WI38 (cell line): ENCODE results near the gene SEC14L1.

ENCODE experiments used
- H3K4me3 ChIP-seq: 2 replicates; pipeline ENCODE4 v1.5.1; 2011; ENCODE audit warnings: low read depth, mild to moderate bottlenecking, control low read depth, low read length
- CTCF ChIP-seq: IDR thresholded peaks from 2 replicates; pipeline ENCODE4 v1.5.1; 2012; ENCODE audit warnings: low read depth, mild to moderate bottlenecking, control low read depth, low read length

Gene SEC14L1

DNA sequence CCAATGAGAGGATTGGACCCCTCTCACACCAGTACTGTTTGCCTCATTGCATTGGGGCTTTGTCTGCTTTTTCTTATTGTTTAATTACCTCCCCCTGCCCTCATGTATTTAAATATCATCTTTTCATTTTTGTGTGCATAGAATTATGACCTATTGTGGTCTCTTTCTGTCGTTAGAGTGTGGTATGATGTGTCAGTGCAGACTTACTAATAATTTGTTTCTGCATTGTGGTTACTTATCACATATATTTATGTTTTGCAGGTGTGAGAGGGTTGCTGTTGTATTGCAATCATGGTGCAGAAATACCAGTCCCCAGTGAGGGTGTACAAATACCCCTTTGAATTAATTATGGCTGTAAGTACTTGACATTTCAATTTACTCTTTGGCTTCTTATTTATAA, 2.5 kb downstream of the SEC14L1 start:
- no peak overlapping the region for H3K4me3 ChIP-seq

DNA sequence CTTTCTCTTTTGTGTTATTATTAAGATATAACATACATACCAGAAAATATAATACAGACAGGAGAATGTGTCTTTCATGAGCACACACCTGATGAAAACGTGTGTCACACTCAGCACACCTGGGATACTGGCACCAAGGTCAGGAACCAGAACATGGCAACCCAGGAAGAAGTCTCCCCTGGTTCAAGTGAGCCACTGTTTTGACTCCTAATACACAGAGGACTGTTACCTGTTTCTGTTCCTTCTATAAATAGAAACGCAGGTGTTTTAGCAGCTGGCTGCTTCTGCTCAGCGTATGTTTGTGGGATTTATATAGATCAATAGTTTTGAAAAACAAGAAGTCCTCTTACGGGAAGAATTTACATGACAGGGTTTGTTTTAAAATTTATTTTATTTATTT, 3.5 kb downstream of the SEC14L1 start:
- TF ChIP-seq CTCF: no peak
- no peak overlapping the region for H3K4me3 ChIP-seq

More for the DNA sequence above, 2.5 kb downstream of the SEC14L1 start:
- no peak for TF ChIP-seq CTCF

DNA sequence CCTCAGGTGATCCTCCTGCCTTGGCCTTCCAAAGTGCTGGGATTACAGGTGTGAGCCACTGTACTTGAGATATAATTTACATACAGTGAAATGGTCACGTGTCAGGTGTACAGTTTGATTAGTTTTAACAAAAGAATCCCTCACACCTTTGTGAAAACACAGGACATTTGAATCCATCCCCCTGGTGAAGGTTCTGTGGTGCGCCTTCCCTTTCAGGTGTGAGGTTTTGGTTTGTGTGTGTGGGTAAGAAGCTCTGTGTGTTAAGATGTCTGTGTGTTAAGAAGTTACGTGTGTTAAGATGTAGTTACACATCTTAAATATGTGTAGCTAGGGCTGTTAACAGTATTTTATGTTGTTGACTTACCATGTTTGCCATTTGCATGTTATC, 4.4 kb downstream of the SEC14L1 start:
- H3K4me3 ChIP-seq: no peak overlapping the region
- TF ChIP-seq CTCF: no peak

DNA sequence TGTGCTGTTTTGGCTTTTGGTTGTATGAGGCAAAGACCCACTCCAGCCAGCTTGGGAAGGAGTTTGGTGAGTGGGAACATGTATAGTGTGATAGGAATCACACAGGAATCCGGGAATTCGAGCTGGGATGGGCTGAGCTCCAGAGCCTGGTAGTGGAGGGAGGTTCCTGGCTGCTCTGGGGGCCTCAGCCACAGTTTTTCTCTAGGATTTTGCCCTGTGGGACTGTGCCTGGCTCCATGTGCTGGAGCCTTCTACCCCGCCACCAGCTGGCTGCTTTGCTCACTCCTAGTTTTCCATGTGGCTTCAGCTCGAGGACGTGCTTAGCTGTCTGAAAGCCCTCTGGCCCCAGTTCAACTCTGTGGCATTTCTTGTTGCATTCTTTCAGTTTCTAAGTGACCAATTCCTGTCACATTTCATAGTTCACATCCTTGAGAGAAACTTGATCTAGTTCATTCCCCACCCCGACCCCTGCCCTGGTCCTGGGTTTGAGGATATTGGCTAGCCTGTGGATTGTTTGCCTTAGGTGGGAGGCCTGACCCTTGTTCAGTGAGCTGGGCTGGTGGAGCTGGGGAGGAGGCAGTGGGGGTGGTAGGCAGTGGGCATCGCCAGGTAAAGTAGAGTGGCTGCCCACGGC, 5.0 kb downstream of the SEC14L1 start:
- peak; percentile 9; the same call in 1 of the 2 replicates for TF ChIP-seq CTCF
- H3K4me3 ChIP-seq: no peak overlapping the region

- H3K4me3 ChIP-seq: no peak overlapping the region
- no peak for TF ChIP-seq CTCF
These were observed 5.5 kb downstream of the SEC14L1 start for GRCh38 chr17:77146246-77146632.

DNA sequence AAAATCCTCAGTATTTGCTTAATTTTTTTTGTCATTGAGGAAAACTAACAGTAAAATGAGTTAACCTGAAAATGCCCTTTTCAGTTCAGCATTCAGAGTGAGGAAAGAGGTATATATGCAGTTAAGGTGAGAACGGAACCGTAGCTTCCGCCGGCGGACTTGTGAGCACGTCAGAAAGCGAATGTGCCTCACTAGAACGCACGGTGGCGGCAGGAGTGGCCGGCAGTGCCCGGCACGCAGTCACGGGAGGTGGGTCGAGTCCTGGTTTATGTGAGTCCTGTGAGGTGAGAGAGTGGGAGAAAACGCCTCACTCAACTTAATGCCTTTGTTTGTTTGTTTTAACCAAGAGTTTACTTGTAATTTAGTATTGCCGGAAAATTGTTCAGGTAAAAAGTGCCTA, 6.1 kb downstream of the SEC14L1 start:
- no peak for TF ChIP-seq CTCF
- H3K4me3 ChIP-seq: no peak overlapping the region

DNA sequence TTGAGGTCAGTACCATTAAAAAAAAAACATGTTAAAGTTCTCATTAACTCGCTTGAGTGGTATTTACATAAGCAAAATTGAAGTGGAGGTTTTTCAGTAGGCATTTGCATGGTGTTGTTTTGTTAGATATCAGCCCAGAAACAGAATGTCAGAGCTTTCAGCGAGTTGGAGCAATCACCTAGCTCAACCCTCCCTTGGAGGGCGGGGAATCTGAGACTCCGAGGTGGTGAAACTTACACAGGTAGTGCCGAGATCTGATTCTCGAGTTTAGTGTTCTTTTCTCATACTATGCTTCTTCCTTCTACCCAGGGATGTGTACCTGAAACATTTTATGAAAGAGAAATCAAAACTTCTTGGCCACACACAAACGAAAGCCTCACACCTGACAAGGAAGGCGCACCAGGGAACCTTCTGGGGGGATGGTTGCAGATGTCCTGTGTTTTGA, 6.6 kb downstream of the SEC14L1 start:
- H3K4me3 ChIP-seq: no peak overlapping the region
- TF ChIP-seq CTCF: no peak
